ENCODE results near the gene TMEM14B. TPM values are rescaled to one million over a fixed set of nuclear protein-coding genes. Genes with fewer than 3 reads are reported as not detected.

TMEM14B gene
- total RNA-seq, 1 donor from 2014 or later, result 52.6 TPM

GRCh38 chr6:10759312-10759839 lies 11.8 kb downstream of the TMEM14B start:
- Mint-ChIP-seq H3K27me3 (ENCODE audit: unreplicated experiment) (peaks cover 3% of the 10 kb centered on the region), H3K27ac (ENCODE audit: unreplicated experiment) (no peak overlapping the region), H3K36me3 (ENCODE audit: low read depth, unreplicated experiment) (peaks cover 19% of the 10 kb centered on the region), H3K4me1 (ENCODE audit: unreplicated experiment) (no peaks in the 10 kb centered on the region), H3K9me3 (ENCODE audit: unreplicated experiment) (no peaks in the 10 kb centered on the region), H3K4me3 (ENCODE audit: unreplicated experiment) (no peak overlapping the region)
- no peak for DNase-seq (ENCODE audit: low spot score)
- TF ChIP-seq CTCF (IDR thresholded peaks at IDR 0.05; ENCODE audit: unreplicated experiment), result peak; percentile 78

DNA sequence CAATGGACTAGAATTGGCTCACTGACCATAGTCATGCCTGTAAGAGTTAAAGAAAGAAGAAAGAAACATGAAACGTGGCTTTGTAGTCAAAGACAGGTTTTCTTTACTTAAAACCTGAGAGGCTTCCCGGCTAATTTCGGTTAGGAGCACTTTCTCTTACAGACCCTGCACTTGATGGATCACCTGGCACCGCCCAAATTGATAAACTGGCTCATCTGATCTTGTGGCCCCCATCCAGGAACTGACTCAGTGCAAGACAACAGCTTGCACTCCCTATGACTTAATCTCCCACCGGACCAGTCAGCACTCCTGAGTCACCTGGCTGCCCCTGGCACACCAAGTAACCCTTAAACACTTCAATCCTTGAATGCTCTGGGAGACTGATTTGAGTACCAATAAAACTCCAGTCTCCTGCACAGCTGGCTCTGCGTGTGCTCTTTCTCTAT lies 12.3 kb downstream of the TMEM14B start:
- no peaks in the 10 kb centered on the region for H3K9me3 Mint-ChIP-seq (ENCODE audit: unreplicated experiment)
- H3K4me1 Mint-ChIP-seq (ENCODE audit: unreplicated experiment), result no peaks in the 10 kb centered on the region
- H3K27me3 Mint-ChIP-seq (ENCODE audit: unreplicated experiment), result peaks cover 3% of the 10 kb centered on the region
- no peak overlapping the region for H3K4me3 Mint-ChIP-seq (ENCODE audit: unreplicated experiment)
- no peak for TF ChIP-seq CTCF (IDR thresholded peaks at IDR 0.05; ENCODE audit: unreplicated experiment)
- peak overlapping the region; percentile 17 for H3K27ac Mint-ChIP-seq (ENCODE audit: unreplicated experiment)
- DNase-seq (ENCODE audit: low spot score), result no peak
- peaks cover 14% of the 10 kb centered on the region for H3K36me3 Mint-ChIP-seq (ENCODE audit: low read depth, unreplicated experiment)

- H3K27ac Mint-ChIP-seq (ENCODE audit: unreplicated experiment), result no peak overlapping the region
- H3K9me3 Mint-ChIP-seq (ENCODE audit: unreplicated experiment), result no peaks in the 10 kb centered on the region
- peaks cover 14% of the 10 kb centered on the region for H3K36me3 Mint-ChIP-seq (ENCODE audit: low read depth, unreplicated experiment)
- H3K4me3 Mint-ChIP-seq (ENCODE audit: unreplicated experiment), result no peak overlapping the region
- TF ChIP-seq CTCF (IDR thresholded peaks at IDR 0.05; ENCODE audit: unreplicated experiment), result no peak
- DNase-seq (ENCODE audit: low spot score), result no peak
- peaks cover 1% of the 10 kb centered on the region for H3K27me3 Mint-ChIP-seq (ENCODE audit: unreplicated experiment)
- no peaks in the 10 kb centered on the region for H3K4me1 Mint-ChIP-seq (ENCODE audit: unreplicated experiment)
Measured at GRCh38 chr6:10763006-10763405, 15.4 kb downstream of the TMEM14B start.

GRCh38 chr6:10769419-10769818 lies 21.8 kb downstream of the TMEM14B start:
- Mint-ChIP-seq H3K4me3 (ENCODE audit: unreplicated experiment) (no peak overlapping the region), H3K27me3 (ENCODE audit: unreplicated experiment) (no peaks in the 10 kb centered on the region), H3K9me3 (ENCODE audit: unreplicated experiment) (no peaks in the 10 kb centered on the region), H3K27ac (ENCODE audit: unreplicated experiment) (no peak overlapping the region), H3K36me3 (ENCODE audit: low read depth, unreplicated experiment) (peaks cover 3% of the 10 kb centered on the region), H3K4me1 (ENCODE audit: unreplicated experiment) (peaks cover 3% of the 10 kb centered on the region)
- no peak for TF ChIP-seq CTCF (IDR thresholded peaks at IDR 0.05; ENCODE audit: unreplicated experiment)
- no peak for DNase-seq (ENCODE audit: low spot score)

DNA sequence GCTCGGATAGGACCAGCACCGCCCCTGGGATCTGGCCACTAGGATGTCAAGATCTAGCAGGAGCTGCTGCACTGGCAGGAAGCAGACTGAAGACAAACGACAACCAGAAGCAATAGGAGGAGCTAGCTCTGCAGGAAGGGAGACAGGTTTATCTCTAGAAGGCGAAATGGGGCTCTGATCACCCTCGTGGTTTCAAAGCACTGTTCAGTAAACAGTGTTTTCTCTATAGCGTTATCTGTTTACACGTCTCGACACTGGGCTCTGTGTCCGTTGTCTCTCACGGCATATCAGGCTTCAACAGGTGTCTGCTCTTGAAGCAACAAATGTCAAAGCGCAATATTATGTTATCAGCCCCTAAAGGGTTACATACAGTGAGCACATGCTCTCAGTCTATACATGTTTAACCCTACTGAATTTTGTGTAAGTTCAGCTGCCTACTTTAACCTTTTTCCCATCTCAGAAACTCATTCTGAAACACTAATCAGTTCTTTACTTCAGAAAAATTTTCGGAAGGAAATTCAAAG lies 23.8 kb downstream of the TMEM14B start:
- H3K4me1 Mint-ChIP-seq (ENCODE audit: unreplicated experiment), result peaks cover 3% of the 10 kb centered on the region
- H3K4me3 Mint-ChIP-seq (ENCODE audit: unreplicated experiment), result no peak overlapping the region
- H3K9me3 Mint-ChIP-seq (ENCODE audit: unreplicated experiment), result no peaks in the 10 kb centered on the region
- H3K36me3 Mint-ChIP-seq (ENCODE audit: low read depth, unreplicated experiment), result peaks cover 3% of the 10 kb centered on the region
- no peak overlapping the region for H3K27ac Mint-ChIP-seq (ENCODE audit: unreplicated experiment)
- no peak for TF ChIP-seq CTCF (IDR thresholded peaks at IDR 0.05; ENCODE audit: unreplicated experiment)
- H3K27me3 Mint-ChIP-seq (ENCODE audit: unreplicated experiment), result no peaks in the 10 kb centered on the region
- no peak for DNase-seq (ENCODE audit: low spot score)

All from endothelial cell (in vitro differentiated cells).